Measurements from ENCODE around the gene POU4F2. TPM values are rescaled to one million over a fixed set of nuclear protein-coding genes. Genes with fewer than 3 reads are reported as not detected.

Gene POU4F2
- not detected in 2 replicates for total RNA-seq

GRCh38 chr4:146638786-146639505 is at the start of gene POU4F2:
Gene POU4F2 (plus strand): TSS chr4:146638893. CDS start chr4:146639141, 248 bp downstream.

Other genes starting within 250 kb of the POU4F2 start
- gene SLC10A7, start 117.0 kb upstream of the POU4F2 start, total RNA-seq: 22.5 and 29.8 TPM in 2 replicates

Data from placental pericyte (primary cell).